NCI-H2107 treated with DMSO at 0.1 percent for 48 hours (cell line): Measurements from ENCODE around the gene ARHGAP18.

Source experiments
- DNase-seq: peaks from one replicate; lab custom pipeline; 2025; ENCODE audit not compliant: unreplicated experiment; lab: John Stamatoyannopoulos, UW

ARHGAP18 gene

DNA sequence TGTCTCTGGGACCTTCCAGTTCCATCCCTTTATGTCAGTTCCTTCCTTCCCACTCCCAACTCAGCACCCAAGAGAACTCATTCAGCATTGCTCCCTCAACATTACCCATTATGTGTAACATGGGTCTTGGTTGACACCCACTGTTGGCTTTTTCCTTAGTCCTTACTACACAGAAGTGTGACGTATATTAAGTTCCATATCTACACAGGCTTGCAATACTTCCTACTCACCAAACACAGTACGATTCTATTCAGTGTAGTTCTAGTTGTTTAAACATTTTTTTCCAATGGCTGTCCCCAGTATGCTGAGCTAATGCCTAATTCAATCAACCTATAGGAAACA is 37.7 kb downstream of the ARHGAP18 start:
- no peak for DNase-seq

DNA sequence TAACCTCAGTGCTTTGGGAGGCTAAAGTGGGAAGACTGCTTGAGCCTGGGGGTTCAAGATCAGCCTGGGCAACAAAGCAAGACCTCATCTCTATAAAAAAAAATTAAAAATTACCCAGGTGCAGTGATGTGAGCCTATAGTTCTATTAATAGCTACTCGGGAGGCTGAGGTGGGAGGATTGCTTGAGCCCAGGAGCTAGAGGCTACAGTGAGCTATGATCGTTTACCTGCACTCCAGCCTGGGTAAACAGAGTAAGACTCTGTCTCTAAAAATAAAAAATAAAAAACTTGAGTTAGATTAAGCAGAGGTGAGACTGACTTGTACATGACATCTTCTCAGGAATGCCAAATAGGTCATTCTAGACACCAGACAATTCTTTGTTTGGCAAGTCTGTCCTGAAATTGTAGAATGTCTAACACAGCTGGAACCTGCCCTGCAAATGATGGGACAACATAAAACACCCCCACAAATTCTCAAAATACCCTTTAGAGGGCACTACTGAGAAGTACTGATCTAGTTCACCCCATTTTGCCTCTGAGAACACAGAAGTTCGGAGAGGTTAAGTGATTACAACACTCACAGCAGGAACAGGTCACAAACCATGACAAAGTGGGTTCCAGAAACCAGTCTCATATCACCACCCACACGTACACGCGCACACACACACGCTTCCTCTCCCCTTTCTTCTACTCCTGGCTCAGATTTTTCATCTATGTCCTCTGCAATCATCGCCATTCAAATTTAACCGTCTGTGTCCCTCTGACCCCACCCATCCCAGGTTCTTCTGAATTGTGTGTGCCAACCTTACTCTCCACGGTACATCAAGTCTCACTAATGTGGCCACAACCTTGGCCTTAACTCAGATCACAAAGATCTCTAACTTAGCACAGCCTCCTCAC is 38.3 kb downstream of the ARHGAP18 start:
- no peak for DNase-seq

DNA sequence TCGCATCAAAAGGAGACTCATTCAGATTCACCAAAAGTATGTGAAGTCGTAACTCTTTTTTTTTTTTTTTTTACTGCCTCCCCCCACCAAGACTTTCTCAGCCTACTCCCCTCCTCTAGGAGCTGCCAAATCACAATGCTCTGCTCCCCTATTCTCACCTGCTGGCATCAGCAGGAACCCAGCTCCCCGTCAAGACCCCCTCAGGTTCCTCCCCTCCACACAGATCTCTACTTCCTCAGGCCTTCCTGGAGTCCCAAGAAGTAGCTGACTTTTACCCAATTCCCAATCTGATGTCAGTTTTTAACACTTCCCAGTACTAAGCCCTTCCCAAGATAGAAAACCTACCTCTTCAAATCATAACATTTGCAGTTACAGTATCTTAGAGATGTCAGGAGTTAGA is 39.3 kb downstream of the ARHGAP18 start:
- no peak for DNase-seq

DNA sequence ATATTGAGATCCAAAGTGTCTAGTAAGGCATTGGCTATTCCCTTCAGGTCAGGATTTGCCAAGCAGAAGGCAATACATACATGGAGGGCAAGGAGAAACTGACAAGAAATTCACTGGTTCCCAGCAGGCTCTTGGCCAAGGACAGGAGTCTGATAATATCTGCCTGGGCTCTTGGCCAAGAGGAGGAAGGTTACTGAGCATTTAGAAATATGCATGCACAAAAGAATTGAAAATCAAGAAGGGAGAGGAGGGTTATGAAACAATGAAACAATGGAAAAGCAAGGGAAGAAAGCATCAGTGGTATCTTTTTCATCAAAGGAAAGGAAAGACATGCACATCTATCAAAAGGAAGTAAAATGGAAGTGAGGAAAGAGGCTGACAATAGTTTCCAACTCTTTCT is 42.4 kb downstream of the ARHGAP18 start:
- DNase-seq = no peak

DNA sequence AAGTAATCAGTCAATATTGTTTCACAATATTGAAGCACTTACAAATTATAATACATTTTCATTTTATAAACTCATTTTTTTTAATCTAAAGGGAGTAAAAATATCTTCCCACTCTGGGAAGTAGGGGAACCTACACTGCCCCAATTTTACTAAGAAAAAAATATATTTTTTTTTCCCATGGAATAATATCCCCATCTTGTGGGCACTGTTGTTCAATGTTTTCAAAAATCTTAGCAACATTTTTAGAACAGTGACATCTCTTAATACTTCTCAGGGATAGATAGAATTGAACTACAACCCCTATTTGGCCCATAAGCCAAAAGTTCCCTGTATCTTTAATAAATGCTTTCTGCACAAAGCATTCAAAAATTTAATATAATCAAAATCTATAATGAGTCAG is 42.9 kb downstream of the ARHGAP18 start:
- DNase-seq = no peak

DNA sequence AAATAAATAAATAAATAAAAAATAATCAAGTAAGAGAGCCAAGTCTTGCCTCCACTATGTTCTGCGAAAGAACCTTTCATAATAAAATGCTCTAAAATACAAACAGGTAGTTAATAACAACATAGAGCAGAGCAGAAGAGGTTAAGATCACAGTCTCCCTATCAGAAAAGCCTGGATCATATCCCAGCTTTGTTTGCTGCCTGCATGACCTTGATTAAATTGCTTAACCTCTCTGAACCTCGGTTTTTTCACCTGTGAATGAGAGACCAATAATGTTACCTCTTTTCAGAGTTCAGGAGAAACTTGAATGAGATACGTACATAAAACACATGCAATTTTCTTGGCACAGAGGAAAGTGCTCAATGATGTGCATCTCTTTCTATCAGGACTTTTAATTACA is 44.4 kb downstream of the ARHGAP18 start:
- no peak for DNase-seq

DNA sequence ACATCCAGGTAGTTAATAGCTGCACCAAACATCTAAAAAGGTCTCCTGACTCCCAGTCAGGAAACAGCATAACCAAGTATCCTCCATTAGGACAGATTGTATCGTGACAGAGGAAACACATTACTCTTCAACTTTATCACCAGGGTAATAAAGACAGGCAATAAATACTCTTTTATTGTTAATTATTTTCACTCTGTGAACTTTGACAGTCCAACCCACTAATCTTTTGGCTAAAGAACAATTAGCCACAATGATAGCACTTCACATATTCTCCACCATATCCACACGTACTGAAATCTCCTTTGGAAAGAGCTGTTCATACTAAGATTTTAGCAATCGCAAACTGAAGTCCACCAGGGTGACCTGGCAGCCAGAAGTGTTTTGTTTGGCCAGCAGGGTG is 46.4 kb downstream of the ARHGAP18 start:
- no peak for DNase-seq

DNA sequence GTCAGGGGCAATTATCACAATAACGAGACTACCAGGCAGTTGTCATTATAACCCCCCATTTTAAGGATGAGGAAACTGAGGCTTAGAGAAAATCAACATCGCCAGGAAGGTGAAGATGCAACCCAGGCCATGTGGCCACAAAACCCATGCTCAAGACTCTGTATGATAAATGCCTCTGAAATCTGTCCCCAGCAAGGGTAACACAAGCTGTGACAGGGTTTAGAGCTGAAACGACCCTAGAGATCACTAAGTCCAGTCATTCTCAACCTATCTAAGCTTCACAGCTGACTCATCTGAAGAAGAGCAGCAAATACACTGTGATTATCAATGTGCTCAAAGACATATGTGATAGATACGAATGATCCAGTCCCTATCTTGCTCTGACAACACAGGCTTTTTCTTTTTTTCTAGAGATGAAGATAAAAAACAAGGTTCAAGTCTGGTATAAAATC is 47.0 kb downstream of the ARHGAP18 start:
- DNase-seq = no peak

DNA sequence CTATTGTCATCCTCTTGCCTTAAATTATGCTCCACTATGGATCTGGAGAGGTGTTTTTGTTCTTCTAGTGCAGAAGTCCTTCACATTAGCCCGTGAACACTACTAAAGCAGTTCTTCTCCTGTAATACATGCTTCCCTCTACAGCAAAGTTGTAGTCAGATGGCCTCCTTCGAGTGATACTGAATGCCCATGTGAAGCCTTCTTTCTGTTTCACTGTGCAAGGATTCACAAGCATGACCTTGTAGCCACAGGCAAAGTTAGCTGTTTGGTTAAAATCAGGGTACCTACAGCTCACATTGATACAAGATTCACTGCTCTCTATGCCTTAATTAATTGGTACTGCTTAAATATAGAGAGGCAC is 47.6 kb downstream of the ARHGAP18 start:
- no peak for DNase-seq

DNA sequence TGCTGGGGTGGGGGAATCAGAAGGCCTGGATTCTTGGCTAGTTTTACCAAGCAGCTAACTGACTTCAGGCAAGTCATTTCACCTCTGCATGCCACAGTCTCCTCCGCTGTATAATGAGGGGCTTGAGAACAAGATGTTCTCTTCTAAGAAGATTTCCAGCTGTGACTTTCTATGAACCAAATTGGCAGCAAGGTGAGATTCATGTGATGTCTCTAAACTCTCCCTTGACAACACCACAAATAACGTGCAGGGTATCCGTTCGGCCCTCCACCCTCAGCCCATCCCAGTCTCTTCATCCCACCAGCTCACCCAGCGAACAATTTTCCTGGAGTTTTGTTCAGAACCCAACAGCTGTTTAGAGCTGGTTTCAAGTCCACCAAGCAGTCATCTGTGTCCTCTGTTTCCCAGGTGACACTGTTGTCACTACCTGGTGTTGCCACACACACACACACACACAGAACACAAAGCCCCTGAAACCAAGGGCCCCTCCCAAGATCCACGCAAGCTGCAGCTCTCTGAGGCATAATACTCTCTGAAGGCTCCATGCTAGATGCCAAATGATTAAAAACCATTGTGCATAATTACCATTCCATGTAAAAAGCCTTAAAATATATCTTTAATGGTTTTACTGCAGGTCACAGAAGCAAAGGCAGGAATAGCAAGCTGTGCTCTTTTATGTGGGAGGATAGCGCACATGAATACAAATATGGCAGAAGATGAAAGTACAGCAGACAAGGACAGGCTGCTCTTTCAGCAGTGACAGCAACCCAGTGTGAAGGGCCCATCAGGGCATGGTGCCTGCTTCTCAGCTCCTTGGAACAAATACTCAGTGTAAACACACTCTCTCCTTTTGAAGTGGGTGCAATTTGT is 48.2 kb downstream of the ARHGAP18 start:
- no peak for DNase-seq

DNA sequence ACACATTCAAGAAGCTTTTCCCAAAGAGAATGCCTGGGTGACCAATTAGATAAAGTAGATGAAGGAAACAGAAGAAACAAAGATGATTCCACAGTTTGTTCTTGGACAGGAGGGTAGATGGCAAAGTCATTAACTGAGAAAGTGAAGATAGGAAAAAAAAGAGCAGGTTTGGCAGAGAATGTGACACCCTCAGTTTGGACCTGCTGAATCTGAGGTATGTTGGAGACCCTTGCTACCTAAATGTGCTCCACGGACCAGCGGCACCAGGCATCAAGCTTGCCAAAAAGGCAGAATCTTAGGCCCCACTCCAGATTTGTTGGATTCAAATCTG is 49.7 kb downstream of the ARHGAP18 start:
- DNase-seq = no peak

DNA sequence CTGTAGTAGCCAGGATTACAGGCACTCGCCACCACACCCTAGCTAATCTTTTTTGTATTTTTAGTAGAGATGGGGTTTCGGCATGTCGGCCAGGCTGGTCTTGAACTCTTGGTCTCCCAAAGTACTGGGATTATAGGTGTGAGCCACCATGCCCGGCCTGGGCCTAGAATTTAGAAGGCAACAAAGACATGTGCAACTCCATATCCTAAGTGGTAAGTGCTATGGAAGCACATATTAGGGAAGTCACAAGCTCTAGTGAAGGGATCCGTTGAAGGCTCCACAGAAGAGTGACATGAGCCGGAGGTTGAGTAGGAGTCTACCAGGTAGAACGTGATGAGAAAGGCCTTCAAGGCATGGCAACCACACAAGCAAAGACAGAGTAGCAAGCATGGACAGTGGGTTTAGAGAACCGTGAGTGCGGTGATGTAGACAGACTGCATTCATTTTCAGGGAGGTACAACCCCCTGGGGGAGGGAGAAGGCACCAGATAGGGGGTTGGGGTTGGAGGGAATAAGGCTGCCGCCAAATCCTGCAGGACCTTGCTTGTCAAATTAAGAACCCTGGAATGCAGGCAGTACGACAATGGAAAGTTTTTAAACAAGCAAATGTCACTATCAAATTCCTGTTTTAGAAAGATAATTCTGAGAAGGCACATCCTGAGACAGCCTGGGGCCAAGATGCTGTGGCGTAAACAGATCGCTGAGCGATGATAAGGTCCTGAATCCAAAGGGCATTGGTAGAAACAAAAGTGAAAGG is 50.2 kb downstream of the ARHGAP18 start:
- DNase-seq = no peak

DNA sequence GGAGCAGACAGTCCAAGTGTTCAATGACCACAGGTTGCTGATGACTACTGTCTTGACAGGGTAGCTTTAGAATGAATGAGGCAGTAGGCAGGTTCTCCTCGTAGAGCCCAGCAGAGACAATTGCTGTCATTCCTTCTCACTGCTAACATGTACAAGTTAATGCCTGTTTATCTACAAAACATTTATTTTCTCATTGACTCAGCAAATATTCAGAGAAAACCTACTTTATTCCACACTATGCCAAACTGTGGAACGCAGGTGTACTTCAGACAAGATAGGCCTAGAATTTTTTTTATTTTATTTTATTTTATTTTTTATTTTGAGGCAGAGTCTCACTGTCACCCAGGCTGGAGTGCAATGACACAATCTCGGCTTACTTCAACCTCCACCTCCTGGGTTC is 50.8 kb downstream of the ARHGAP18 start:
- DNase-seq = no peak

DNA sequence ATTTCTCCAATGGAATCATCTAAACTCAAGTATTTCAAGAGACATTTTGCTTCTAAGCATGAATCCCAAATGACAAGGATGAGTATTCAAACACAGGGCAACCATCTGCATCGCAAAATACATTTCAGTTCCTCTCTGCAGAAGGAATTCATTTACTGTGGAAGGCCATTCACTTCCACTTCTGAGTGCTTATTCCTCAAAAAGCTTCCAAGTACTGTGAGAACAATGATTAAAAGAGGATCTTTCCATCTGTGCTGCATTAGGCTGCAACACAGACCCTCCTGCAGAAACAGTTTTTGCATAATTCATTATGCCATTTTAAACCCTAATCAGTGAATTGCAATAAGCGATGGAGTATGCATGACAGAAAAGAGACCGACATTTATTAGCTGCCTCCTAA is 52.5 kb downstream of the ARHGAP18 start:
- no peak for DNase-seq

DNA sequence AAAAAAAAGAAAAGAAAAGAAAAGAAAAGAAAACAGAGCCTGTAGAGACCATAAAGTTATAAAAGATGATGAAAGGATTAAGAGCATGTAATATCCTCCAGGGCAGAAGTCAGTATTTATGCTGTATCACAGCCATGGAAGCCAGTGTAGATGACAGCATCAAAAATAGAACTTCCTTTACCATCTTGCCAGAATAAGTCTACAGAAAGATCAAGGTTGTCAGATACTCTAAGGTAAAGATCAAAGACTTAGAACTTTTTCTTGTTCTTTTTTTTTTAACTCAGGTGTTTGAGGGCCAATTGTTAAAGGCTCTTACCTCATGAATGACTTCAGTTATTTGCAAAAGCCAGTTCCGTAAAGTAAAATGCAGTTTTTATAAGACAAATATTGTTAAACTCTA is 54.6 kb downstream of the ARHGAP18 start:
- no peak for DNase-seq

DNA sequence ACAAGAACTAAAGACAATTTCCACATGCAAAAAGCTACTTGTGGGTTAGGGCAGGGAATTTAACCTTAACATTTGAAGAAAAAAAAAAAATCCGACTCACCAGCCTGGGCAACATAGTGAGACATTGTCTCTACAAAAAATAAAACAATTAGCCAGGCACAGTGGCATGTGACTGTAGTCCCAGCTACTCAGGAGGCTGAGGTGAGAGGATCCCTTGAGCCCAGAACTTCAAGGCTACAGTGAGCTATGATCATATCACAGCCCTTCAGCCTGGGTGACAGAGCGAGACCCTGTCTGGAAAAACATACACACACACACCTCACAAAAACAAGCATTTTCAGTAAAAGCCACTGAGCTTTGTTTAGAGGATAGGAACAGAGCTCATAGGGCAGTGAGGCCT is 56.2 kb downstream of the ARHGAP18 start:
- no peak for DNase-seq

DNA sequence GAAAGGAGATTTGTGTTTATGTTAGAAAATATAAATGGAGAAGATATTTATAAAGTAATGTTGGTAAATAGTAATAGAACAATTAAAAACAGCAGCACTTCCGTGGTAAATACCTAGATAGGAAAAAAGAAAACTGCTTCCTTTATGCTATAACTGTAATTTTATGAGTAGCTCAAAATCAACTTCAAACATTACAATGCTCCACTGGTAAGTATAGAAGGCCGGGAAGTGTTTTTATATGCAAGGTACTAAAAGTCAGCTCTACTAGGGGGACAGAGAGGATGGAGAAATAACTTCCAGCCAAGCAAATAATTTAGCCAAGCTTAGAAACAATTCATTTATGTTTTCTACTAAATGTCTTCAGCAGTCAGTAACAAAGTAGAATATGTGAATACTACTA is 56.7 kb downstream of the ARHGAP18 start:
- no peak for DNase-seq

DNA sequence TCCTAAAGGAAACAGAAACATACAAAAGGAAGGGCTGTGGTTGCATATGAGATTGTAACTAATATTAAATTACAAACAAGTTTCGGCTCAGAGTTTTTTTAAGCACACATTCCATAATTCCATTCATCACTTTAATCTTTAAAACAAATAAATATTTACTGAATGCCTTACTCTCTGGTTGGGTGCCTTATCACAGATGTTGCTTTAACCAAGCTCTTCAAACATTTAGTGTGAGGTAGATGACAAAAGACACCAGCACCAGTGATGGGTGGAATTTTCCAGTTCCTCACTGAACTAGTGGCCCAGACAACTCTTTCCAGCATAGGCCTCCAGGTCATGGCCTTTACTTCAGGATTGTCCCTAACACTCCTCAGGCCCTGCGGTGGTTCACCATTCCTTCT is 58.7 kb downstream of the ARHGAP18 start:
- no peak for DNase-seq

DNA sequence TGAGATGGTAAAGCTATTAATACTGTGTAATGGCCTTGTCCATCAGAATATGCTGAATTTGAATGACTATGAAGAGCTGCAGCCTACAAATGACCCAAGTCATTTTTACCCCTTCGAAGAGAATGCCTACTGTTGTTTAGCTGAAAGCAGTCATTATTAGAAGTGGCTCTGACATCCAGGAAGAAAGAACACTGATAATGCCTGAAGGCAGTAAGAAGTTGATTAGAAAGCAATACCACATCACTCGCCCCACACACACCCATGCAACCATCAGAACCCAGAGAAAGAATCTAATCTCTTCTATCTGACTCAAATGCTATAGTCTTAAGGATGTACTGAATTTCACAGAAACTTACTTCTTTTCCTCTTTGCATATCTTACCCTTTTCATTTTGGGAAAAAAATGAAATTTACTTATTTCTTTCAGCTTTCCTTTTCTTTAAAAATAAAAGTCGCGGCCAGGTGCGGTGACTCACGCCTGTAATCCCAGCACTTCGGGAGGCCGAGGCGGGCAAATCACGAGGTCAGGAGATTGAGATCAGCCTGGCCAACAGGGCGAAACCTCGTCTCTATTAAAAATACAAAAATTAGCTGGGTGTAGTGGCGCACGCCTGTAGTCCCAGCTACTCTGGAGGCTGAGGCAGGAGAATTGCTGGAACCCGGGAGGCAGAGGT is 61.0 kb downstream of the ARHGAP18 start:
- no peak for DNase-seq

DNA sequence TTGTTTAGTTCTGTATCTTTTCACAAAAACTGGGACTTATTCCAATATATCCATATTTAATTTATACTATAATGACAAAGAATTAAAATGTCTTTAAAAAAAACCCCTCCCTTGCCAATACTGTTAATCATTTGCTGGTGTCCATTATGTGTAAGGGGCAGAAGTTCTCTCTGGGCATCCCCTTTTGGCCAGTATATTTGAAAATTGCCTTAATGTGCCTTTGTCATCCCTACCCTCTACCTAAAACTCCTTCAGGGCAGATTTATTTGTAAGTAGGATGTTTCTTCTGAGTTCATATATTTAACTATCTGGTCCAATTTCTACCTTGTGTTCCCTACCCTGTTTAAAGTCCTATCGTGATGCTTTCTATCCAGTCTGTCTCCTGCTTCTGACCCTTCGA is 62.9 kb downstream of the ARHGAP18 start:
- no peak for DNase-seq

DNA sequence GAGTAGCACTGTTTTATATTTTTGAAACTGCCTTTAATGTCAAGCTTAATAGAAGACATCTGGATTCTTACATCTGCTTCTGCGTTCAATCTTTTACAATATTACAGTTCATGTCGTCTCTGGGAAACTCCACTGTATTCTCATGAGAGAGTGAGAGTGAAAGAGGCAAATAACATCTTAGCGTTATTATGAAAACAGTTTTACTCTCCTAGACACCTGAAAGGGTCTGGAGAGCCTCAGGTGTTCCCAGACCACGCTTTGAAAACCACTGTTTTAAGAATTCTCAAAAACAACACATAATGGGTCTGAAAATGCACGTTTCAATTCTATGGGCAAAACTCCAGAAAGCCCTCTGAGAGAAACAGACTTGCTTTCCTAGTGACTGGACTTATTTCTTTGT is 63.3 kb downstream of the ARHGAP18 start:
- DNase-seq = no peak
